ENCODE results near the gene CCHCR1. TPM values are rescaled to one million over a fixed set of nuclear protein-coding genes. Genes with fewer than 3 reads are reported as not detected.
"Not testable (repeated sequence)": the region's sequence is repeated elsewhere in the genome, so short reads cannot be mapped to it uniquely, and the experiment has no call there.

CCHCR1 gene
- polyA plus RNA-seq, 3 donors, result 2.2 to 8.4 (median 2.8) TPM

DNA sequence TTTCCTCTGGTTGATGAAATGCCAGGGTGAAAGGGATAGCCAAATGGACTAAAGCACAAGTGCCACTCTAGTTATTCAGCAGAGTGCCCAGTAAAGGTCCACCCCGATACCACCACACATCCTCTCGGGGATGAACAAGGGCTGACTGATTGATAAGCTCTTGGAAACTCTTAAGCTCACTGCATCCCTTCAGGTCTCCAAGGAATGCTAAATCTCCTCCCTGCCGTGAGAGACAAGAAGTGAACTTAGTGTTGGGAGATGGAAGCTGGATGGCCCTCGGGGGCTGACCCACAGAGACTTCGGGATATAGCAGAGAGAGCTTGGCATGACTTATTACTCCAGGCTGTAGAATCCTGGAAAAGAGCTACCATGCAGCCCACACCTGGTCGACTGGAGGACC lies 26.3 kb upstream of the CCHCR1 start:
- H3K79me2 ChIP-seq (ENCODE audit: insufficient read depth, low read length); H3K27ac ChIP-seq (ENCODE audit: low read depth in 1 of 2, low read length in 2 of 2); H3K4me3 Mint-ChIP-seq; H3K36me3 Mint-ChIP-seq; H3K36me3 ChIP-seq (replicated peaks in 1 of 2; ENCODE audit: control insufficient read depth in 1 of 2, insufficient read depth in 2 of 2, low read length in 2 of 2); H3K4me1 ChIP-seq (ENCODE audit: control insufficient read depth in 1 of 2, insufficient read depth in 2 of 2, low read length in 2 of 2); H3K4me2 ChIP-seq (replicated peaks; ENCODE audit: extremely low read depth, low read length, poor library complexity, severe bottlenecking); H3K9me3 ChIP-seq (replicated peaks in 1 of 2; ENCODE audit: control insufficient read depth in 1 of 2, insufficient read depth in 1 of 2, low read length in 2 of 2); H3K9ac ChIP-seq (ENCODE audit: insufficient read depth, low read length, poor library complexity, severe bottlenecking); H3K4me3 ChIP-seq (replicated peaks in 1 of 3; ENCODE audit: low read depth in 2 of 3, low read length in 3 of 3); H3K27me3 Mint-ChIP-seq (ENCODE audit: low read depth in 3 of 3); H2AFZ ChIP-seq (ENCODE audit: insufficient read depth, low read depth, low read length, poor library complexity, severe bottlenecking); H3K27me3 ChIP-seq (ENCODE audit: control insufficient read depth in 2 of 2, insufficient read depth in 2 of 2, low read length in 2 of 2); H4K20me1 ChIP-seq (ENCODE audit: insufficient read depth, low read length); DNase-seq; intact Hi-C loops (cut with micrococcal nuclease); H3K9me3 Mint-ChIP-seq: not testable (repeated sequence)
- no CpG with 5 or more reads among the region's 6 CpGs for WGBS (ENCODE audit: insufficient coverage)
- H3K4me1 Mint-ChIP-seq, result peaks cover 17% of the 10 kb centered on the region
- peak overlapping the region in 1 of 7 donors; percentile 45 for H3K27ac Mint-ChIP-seq

DNA sequence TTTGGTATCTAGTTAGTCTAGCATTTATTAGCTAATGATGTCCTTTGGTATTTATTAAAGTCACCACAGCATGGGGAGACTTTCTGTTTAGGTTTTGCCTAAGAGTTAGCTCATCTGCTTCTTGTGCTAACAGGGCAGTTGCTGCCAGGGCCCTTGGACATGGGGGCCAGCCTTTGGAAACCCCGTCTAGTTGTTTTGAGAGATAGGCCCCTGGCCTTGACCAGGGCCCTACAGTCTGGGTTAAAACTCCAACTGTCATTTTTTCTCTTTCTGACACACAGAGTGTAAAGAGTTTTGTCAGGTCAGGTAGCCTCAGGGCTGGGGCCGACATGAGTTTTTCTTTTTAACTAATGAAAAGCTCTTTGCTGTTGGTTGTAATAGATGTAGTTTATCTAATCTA lies 25.7 kb upstream of the CCHCR1 start:
- H3K79me2 ChIP-seq (ENCODE audit: insufficient read depth, low read length); H2AFZ ChIP-seq (ENCODE audit: insufficient read depth, low read depth, low read length, poor library complexity, severe bottlenecking); H3K9me3 Mint-ChIP-seq; H3K27me3 Mint-ChIP-seq (ENCODE audit: low read depth in 3 of 3); H3K4me3 Mint-ChIP-seq; DNase-seq; H3K4me2 ChIP-seq (replicated peaks; ENCODE audit: extremely low read depth, low read length, poor library complexity, severe bottlenecking); H3K4me3 ChIP-seq (replicated peaks in 1 of 3; ENCODE audit: low read depth in 2 of 3, low read length in 3 of 3); intact Hi-C loops (cut with micrococcal nuclease); H3K9ac ChIP-seq (ENCODE audit: insufficient read depth, low read length, poor library complexity, severe bottlenecking); H3K36me3 Mint-ChIP-seq; H3K27me3 ChIP-seq (ENCODE audit: control insufficient read depth in 2 of 2, insufficient read depth in 2 of 2, low read length in 2 of 2); H3K9me3 ChIP-seq (replicated peaks in 1 of 2; ENCODE audit: control insufficient read depth in 1 of 2, insufficient read depth in 1 of 2, low read length in 2 of 2); H3K27ac Mint-ChIP-seq; H3K4me1 ChIP-seq (ENCODE audit: control insufficient read depth in 1 of 2, insufficient read depth in 2 of 2, low read length in 2 of 2); H4K20me1 ChIP-seq (ENCODE audit: insufficient read depth, low read length); H3K36me3 ChIP-seq (replicated peaks in 1 of 2; ENCODE audit: control insufficient read depth in 1 of 2, insufficient read depth in 2 of 2, low read length in 2 of 2); H3K27ac ChIP-seq (ENCODE audit: low read depth in 1 of 2, low read length in 2 of 2): not testable (repeated sequence)
- WGBS (ENCODE audit: insufficient coverage), result no CpG with 5 or more reads among the region's 2 CpGs
- peaks cover 21% of the 10 kb centered on the region for H3K4me1 Mint-ChIP-seq

GRCh38 chr6:31180500-31180899 lies 22.9 kb upstream of the CCHCR1 start:
- H3K27me3 Mint-ChIP-seq (ENCODE audit: low read depth in 3 of 3), result peaks cover 0 to 2% (median 1%) of the 10 kb centered on the region in 3 donors
- Histone ChIP-seq H3K36me3 (replicated peaks in 1 of 2; ENCODE audit: control insufficient read depth in 1 of 2, insufficient read depth in 2 of 2, low read length in 2 of 2) (no peaks in the 10 kb centered on the region), H3K9ac (ENCODE audit: insufficient read depth, low read length, poor library complexity, severe bottlenecking) (peak overlapping the region; percentile 53), H3K4me1 (ENCODE audit: control insufficient read depth in 1 of 2, insufficient read depth in 2 of 2, low read length in 2 of 2) (peaks cover 0 to 6% of the 10 kb centered on the region in 2 donors), H4K20me1 (ENCODE audit: insufficient read depth, low read length) (no peaks in the 10 kb centered on the region), H3K4me2 (replicated peaks; ENCODE audit: extremely low read depth, low read length, poor library complexity, severe bottlenecking) (peak overlapping the region; percentile 67), H3K79me2 (ENCODE audit: insufficient read depth, low read length) (no peaks in the 10 kb centered on the region), H3K27me3 (ENCODE audit: control insufficient read depth in 2 of 2, insufficient read depth in 2 of 2, low read length in 2 of 2) (no peaks in the 10 kb centered on the region), H3K4me3 (replicated peaks in 1 of 3; ENCODE audit: low read depth in 2 of 3, low read length in 3 of 3) (peak overlapping the region; percentile 17 to 63 (median 44)), H3K27ac (ENCODE audit: low read depth in 1 of 2, low read length in 2 of 2) (no peak overlapping the region), H3K9me3 (replicated peaks in 1 of 2; ENCODE audit: control insufficient read depth in 1 of 2, insufficient read depth in 1 of 2, low read length in 2 of 2) (no peaks in the 10 kb centered on the region), H2AFZ (ENCODE audit: insufficient read depth, low read depth, low read length, poor library complexity, severe bottlenecking) (peak overlapping the region; percentile 69)
- WGBS (ENCODE audit: insufficient coverage), result 46% methylated on average over 23 of the region's 26 CpGs
- DNase-seq, result peak; percentile 55 to 81 (median 79)
- H3K4me1 Mint-ChIP-seq, result peaks cover 14% of the 10 kb centered on the region
- TF ChIP-seq, protein P1, sequence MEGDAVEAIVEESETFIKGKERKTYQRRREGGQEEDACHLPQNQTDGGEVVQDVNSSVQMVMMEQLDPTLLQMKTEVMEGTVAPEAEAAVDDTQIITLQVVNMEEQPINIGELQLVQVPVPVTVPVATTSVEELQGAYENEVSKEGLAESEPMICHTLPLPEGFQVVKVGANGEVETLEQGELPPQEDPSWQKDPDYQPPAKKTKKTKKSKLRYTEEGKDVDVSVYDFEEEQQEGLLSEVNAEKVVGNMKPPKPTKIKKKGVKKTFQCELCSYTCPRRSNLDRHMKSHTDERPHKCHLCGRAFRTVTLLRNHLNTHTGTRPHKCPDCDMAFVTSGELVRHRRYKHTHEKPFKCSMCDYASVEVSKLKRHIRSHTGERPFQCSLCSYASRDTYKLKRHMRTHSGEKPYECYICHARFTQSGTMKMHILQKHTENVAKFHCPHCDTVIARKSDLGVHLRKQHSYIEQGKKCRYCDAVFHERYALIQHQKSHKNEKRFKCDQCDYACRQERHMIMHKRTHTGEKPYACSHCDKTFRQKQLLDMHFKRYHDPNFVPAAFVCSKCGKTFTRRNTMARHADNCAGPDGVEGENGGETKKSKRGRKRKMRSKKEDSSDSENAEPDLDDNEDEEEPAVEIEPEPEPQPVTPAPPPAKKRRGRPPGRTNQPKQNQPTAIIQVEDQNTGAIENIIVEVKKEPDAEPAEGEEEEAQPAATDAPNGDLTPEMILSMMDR (IDR thresholded peaks at IDR 0.05), result no peak
- H3K36me3 Mint-ChIP-seq, result no peaks in the 10 kb centered on the region
- intact Hi-C loops (cut with micrococcal nuclease), result no loop called here
- H3K27ac Mint-ChIP-seq, result peak overlapping the region in 6 of 7 donors; percentile 51 to 78 (median 61)
- H3K9me3 Mint-ChIP-seq, result peaks cover 0 to 2% (median 0%) of the 10 kb centered on the region in 7 donors
- peak overlapping the region; percentile 68 to 80 for H3K4me3 Mint-ChIP-seq
